BLaER1 treated with 17β-estradiol and CSF1 and Interleukin-3, amounts not matched to agents 10 nM and 100 nM (cell line): ENCODE results near the gene ANXA4.
"Not testable (repeated sequence)": the region's sequence is repeated elsewhere in the genome, so short reads cannot be mapped to it uniquely, and the experiment has no call there.

ENCODE experiments used
- H3K27ac ChIP-seq, 11 experiments: shearing (Covaris generic); formaldehyde crosslinking; 2 replicates each; pipeline ENCODE4 v1.8.1; 2022
- H3K27me3 ChIP-seq, 11 experiments: shearing (Covaris generic); formaldehyde crosslinking; 2 replicates each; pipeline ENCODE4 v1.8.1; 2022
- H3K36me3 ChIP-seq, 11 experiments: shearing (Covaris generic); formaldehyde crosslinking; 2 replicates each; pipeline ENCODE4 v1.8.1; 2022
- H3K4me1 ChIP-seq, 10 experiments: shearing (Covaris generic); formaldehyde crosslinking; 2 replicates each; pipeline ENCODE4 v1.8.1; 2022
- H3K4me2 ChIP-seq, 11 experiments: shearing (Covaris generic); formaldehyde crosslinking; 2 replicates each; pipeline ENCODE4 v1.8.1; 2022
- H3K4me3 ChIP-seq, 10 experiments: shearing (Covaris generic); formaldehyde crosslinking; 2 replicates each; pipeline ENCODE4 v1.8.1; 2022
- H3K9ac ChIP-seq, 11 experiments: shearing (Covaris generic); formaldehyde crosslinking; 2 replicates each; pipeline ENCODE4 v1.8.1; 2022
- H3K9me3 ChIP-seq, 11 experiments: shearing (Covaris generic); formaldehyde crosslinking; replicated peaks in 1 of 11; 2 replicates each; pipeline ENCODE4 v1.8.1; 2022
- H4K20me1 ChIP-seq, 11 experiments: shearing (Covaris generic); formaldehyde crosslinking; 2 replicates each; pipeline ENCODE4 v1.8.1; 2022
- Cebpa-rat ChIP-seq, 11 experiments: shearing (Covaris generic); IDR thresholded peaks; 2 replicates each; pipeline ENCODE4 v1.8.1; 2022

Gene ANXA4

GRCh38 chr2:69754633-69755032, 12.7 kb downstream of the ANXA4 start:
- Histone ChIP-seq H3K27me3 (no peaks in the 10 kb centered on the region), H3K36me3 (peaks cover 0 to 56% (median 10%) of the 10 kb centered on the region in 11 experiments; a peak in 13 of 22 replicates), H4K20me1 (peaks cover 0 to 57% (median 0%) of the 10 kb centered on the region in 11 experiments; a peak in 5 of 22 replicates), H3K4me2 (peak overlapping the region in 7 of 11 experiments; percentile 5 to 87 (median 34); a peak in 9 of 22 replicates), H3K4me3 (no peak overlapping the region), H3K9me3 (no peaks in the 10 kb centered on the region), H3K4me1 (peaks cover 0 to 69% (median 16%) of the 10 kb centered on the region in 10 experiments; a peak in 13 of 20 replicates), H3K27ac (peak overlapping the region in 4 of 11 experiments; percentile 9 to 57 (median 24); a peak in 4 of 22 replicates), H3K9ac (peak overlapping the region in 1 of 11 experiments; percentile 61; a peak in 1 of 22 replicates)
- TF ChIP-seq Cebpa-rat (IDR thresholded peaks at IDR 0.05), result no peak

- Histone ChIP-seq H3K27me3 (no peaks in the 10 kb centered on the region), H3K4me2 (peak overlapping the region in 6 of 11 experiments; percentile 24 to 87 (median 69); a peak in 12 of 22 replicates), H3K27ac (peak overlapping the region in 4 of 11 experiments; percentile 33 to 57 (median 45); a peak in 8 of 22 replicates), H4K20me1 (peaks cover 0 to 43% (median 0%) of the 10 kb centered on the region in 11 experiments; a peak in 5 of 22 replicates), H3K4me1 (peaks cover 0 to 62% (median 16%) of the 10 kb centered on the region in 10 experiments; a peak in 13 of 20 replicates), H3K9me3 (no peaks in the 10 kb centered on the region), H3K4me3 (no peak overlapping the region), H3K9ac (peak overlapping the region in 4 of 11 experiments; percentile 19 to 52 (median 36); a peak in 6 of 22 replicates), H3K36me3 (peaks cover 0 to 49% (median 10%) of the 10 kb centered on the region in 11 experiments; a peak in 13 of 22 replicates)
- no peak for TF ChIP-seq Cebpa-rat (IDR thresholded peaks at IDR 0.05)
Measured at GRCh38 chr2:69755862-69756467, 14.0 kb downstream of the ANXA4 start.

DNA sequence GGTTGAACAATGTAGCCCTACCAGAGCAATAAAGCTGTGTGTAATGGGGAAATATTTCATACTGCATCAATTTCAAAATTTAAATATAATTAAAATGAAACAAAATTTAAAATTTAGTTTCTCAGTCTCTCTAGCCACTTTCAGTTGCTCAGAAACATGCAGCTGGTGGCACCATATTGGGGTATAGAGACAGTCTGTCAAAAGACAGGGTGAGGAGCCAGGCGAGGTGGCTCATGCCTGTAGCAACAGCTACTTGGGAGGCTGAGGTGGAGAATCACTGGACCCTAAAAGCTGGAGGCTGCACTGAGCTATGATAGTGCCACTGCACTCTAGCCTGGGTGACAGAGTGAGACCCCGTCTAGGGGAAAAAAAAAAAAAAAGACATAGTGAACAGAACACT, 20.1 kb downstream of the ANXA4 start:
- Histone ChIP-seq H3K9me3 (peaks cover 0 to 5% (median 0%) of the 10 kb centered on the region in 11 experiments; a peak in 1 of 22 replicates), H3K27me3 (no peaks in the 10 kb centered on the region), H3K27ac (peak overlapping the region in 3 of 11 experiments; percentile 78 to 86 (median 83); a peak in 6 of 22 replicates), H3K4me1 (peaks cover 33 to 66% (median 44%) of the 10 kb centered on the region in 10 experiments), H3K4me2 (peak overlapping the region in 3 of 11 experiments; percentile 77 to 92 (median 81); a peak in 6 of 22 replicates), H3K9ac (peak overlapping the region in 3 of 11 experiments; percentile 20 to 78 (median 78); a peak in 2 of 22 replicates), H4K20me1 (no peaks in the 10 kb centered on the region), H3K36me3 (peaks cover 0 to 30% (median 10%) of the 10 kb centered on the region in 11 experiments; a peak in 13 of 22 replicates), H3K4me3 (no peak overlapping the region)
- no peak for TF ChIP-seq Cebpa-rat (IDR thresholded peaks at IDR 0.05)

DNA sequence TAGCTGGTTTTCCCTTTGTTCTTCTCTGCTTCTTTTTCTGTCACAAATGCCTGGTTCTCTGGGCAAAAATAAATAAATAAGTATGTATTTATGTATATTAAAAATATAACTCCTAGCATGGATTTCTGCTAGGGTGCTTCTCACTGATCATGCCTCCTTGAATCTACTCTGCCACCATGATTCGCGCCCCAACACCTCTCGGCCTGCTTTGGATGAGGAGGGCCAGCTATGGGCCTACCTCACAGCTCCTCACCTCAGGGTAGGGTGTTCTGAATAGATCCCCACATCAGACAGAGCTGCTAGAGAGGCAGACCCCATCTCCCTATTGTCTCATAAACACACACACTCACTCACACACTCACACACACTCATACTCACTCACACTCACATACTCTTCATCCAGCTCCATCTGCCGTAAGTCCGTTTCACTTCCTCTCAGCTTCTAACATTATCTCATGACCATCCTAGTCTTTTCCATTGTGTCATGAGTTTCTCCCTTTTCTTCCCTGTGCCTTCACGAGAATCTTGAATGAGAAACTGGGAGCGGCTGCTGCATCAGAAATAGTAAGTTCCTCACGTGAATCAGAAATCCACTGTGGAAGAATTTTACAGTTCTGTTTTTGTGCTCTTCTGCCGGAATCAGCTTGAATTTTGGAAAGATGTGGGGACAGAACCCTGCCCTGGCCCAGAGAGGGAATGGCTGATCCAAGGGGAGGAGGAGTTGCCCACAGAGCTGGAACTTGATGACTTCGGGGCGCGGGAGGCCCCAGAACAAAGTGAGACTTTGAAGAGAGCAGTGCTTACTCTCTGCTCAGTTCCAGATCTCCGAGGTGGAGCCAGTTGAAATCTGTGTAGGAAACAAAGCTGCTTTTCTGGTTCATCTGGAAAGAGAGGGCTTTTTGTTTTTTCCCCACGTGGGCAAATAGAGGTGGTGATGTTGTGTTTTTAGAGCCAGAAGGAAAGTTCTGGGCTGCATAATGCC, 20.9 kb downstream of the ANXA4 start:
- H3K4me2 ChIP-seq, result peak overlapping the region in 9 of 11 experiments; percentile 6 to 92 (median 35); a peak in 16 of 22 replicates
- H4K20me1 ChIP-seq, result no peaks in the 10 kb centered on the region
- H3K4me3 ChIP-seq, result peak overlapping the region in 2 of 10 experiments; percentile 24 to 27; a peak in 3 of 20 replicates
- H3K36me3 ChIP-seq, result peaks cover 0 to 22% (median 6%) of the 10 kb centered on the region in 11 experiments; a peak in 12 of 22 replicates
- H3K9ac ChIP-seq, result peak overlapping the region in 3 of 11 experiments; percentile 61 to 78 (median 78); a peak in 6 of 22 replicates
- peak overlapping the region in 5 of 11 experiments; percentile 25 to 86 (median 78); a peak in 10 of 22 replicates for H3K27ac ChIP-seq
- no peak for TF ChIP-seq Cebpa-rat (IDR thresholded peaks at IDR 0.05)
- H3K4me1 ChIP-seq, result peaks cover 39 to 73% (median 50%) of the 10 kb centered on the region in 10 experiments
- H3K27me3 ChIP-seq, result no peaks in the 10 kb centered on the region
- peaks cover 0 to 5% (median 0%) of the 10 kb centered on the region in 11 experiments; a peak in 1 of 22 replicates for H3K9me3 ChIP-seq

- H3K27ac ChIP-seq, result peak overlapping the region in 3 of 11 experiments; percentile 78 to 86 (median 83); a peak in 5 of 22 replicates
- H3K27me3 ChIP-seq, H4K20me1 ChIP-seq, H3K4me3 ChIP-seq, H3K9ac ChIP-seq, H3K9me3 ChIP-seq: not testable (repeated sequence)
- peak overlapping the region; percentile 30 to 92 (median 72); a peak in 19 of 22 replicates for H3K4me2 ChIP-seq
- H3K4me1 ChIP-seq, result peaks cover 39 to 83% (median 52%) of the 10 kb centered on the region in 10 experiments
- H3K36me3 ChIP-seq, result peaks cover 0 to 12% (median 0%) of the 10 kb centered on the region in 11 experiments; a peak in 5 of 22 replicates
Measured at GRCh38 chr2:69763831-69764230, 21.9 kb downstream of the ANXA4 start.

DNA sequence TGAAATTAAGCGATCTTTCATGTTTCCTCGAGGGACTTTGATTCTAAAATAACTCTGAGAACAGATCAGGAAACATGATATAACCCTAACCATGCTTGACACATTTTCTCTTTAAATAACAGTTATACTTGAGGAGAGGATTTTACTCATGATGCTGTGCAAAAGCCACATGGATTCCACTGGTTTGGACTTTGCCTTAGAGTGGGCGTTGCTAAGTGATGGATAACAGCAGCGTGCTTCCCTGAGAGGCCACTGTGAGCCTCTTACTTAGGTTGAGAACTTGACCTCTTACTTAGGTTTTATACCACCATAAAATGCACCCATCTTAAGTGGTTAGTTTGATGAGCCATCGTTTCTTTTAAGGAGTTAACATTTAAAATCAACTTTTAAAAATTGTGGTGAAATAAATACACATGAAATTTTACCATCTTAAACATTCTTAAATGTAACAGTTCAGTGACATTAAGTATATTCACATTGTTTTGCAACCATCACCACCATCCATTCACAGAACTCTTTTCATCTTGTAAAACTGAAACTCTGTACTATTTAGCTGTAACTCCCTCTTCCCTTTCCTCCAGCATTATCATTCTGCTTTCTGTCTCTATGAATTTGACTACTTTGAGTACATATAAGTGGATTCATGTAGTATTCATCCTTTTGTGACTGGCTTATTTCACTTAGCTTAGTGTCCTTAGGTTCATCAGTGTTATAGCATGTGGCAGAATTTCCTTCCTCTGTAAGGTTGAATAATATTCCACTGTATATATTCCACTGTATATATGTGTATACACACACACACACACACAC, 22.6 kb downstream of the ANXA4 start:
- H3K9me3 ChIP-seq, result peaks cover 0 to 5% (median 0%) of the 10 kb centered on the region in 11 experiments; a peak in 1 of 22 replicates
- no peaks in the 10 kb centered on the region for H4K20me1 ChIP-seq
- peak overlapping the region in 4 of 11 experiments; percentile 30 to 86 (median 80); a peak in 8 of 22 replicates for H3K27ac ChIP-seq
- peaks cover 0 to 10% (median 0%) of the 10 kb centered on the region in 11 experiments; a peak in 2 of 22 replicates for H3K36me3 ChIP-seq
- H3K4me2 ChIP-seq, result peak overlapping the region; percentile 30 to 92 (median 72)
- H3K4me3 ChIP-seq, result no peak overlapping the region
- peaks cover 41 to 90% (median 55%) of the 10 kb centered on the region in 10 experiments for H3K4me1 ChIP-seq
- no peaks in the 10 kb centered on the region for H3K27me3 ChIP-seq
- TF ChIP-seq Cebpa-rat (IDR thresholded peaks at IDR 0.05), result no peak
- no peak overlapping the region for H3K9ac ChIP-seq

DNA sequence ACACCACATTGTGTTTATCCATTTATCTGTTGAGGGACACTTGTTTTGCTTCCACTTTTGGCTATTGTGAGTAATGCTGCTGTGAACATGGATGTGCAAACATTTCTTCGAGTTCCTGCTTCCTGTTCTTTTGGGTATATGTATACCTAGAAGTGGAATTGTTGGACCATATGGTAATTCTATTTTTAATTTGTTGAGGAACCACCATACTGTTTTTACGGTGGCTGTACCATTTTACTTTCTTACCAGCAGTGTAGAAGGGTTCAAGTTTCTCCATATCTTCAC, 23.1 kb downstream of the ANXA4 start:
- H3K27ac ChIP-seq, result peak overlapping the region in 4 of 11 experiments; percentile 30 to 83 (median 64); a peak in 8 of 22 replicates
- H3K4me3 ChIP-seq, result no peak overlapping the region
- peak overlapping the region; percentile 0 to 92 (median 72); a peak in 17 of 22 replicates for H3K4me2 ChIP-seq
- peaks cover 0 to 5% (median 0%) of the 10 kb centered on the region in 11 experiments; a peak in 1 of 22 replicates for H3K9me3 ChIP-seq
- H4K20me1 ChIP-seq, result no peaks in the 10 kb centered on the region
- H3K9ac ChIP-seq, result no peak overlapping the region
- peaks cover 47 to 95% (median 58%) of the 10 kb centered on the region in 10 experiments for H3K4me1 ChIP-seq
- no peaks in the 10 kb centered on the region for H3K27me3 ChIP-seq
- peaks cover 0 to 7% (median 0%) of the 10 kb centered on the region in 11 experiments; a peak in 1 of 22 replicates for H3K36me3 ChIP-seq
- TF ChIP-seq Cebpa-rat (IDR thresholded peaks at IDR 0.05), result no peak
